ENCODE data around the gene TCP11. TPM values are rescaled to one million over a fixed set of nuclear protein-coding genes. Genes with fewer than 3 reads are reported as not detected.

The TCP11 gene
- total RNA-seq, 1 experiment from 2014 or later = not detected

DNA sequence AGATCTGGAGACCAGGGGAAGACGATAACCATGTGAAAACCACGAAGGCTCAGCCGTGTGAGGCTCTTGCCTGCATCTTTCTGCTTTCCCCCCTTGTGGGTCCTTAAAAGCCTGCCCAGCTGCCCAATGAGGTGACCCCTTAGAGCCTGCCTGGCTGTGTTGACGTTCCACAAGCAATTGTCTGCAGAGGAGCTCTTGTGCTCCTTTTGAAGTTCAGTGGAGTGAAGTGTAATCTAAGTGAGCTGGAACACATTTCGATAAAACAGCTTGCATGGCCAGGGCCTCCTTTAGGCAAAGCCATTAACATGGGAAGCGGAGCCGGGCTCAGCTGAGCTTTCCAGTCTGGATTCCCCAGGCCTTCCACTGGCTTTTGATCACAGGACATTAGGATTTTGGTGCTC is 27.3 kb upstream of the TCP11 start:
- no peaks in the 10 kb centered on the region for H3K79me2 ChIP-seq (ENCODE audit: insufficient read depth, low read length)
- no peaks in the 10 kb centered on the region for H3K79me1 ChIP-seq (ENCODE audit: insufficient read depth, low read depth, low read length, poor library complexity, severe bottlenecking)
- no peak overlapping the region for H4K8ac ChIP-seq (replicated peaks; ENCODE audit: insufficient read length, low read depth, low read length)
- no peak overlapping the region for H2AFZ ChIP-seq (ENCODE audit: low read length)
- H3K18ac ChIP-seq (ENCODE audit: insufficient read length, low read depth, low read length) = no peak overlapping the region
- H3K23ac ChIP-seq (ENCODE audit: insufficient read length, low read depth, low read length) = no peak overlapping the region
- no CpG with 5 or more reads among the region's 7 CpGs for WGBS (ENCODE audit: extremely low coverage, insufficient read length, low lambda C conversion rate)
- no peaks in the 10 kb centered on the region for H4K20me1 ChIP-seq (ENCODE audit: control insufficient read depth, insufficient read depth, insufficient read length)
- H2BK5ac ChIP-seq (ENCODE audit: insufficient read length, low read length) = no peak overlapping the region
- Mint-ChIP-seq H3K4me1 (peaks cover 15 to 20% of the 10 kb centered on the region in 2 experiments), H3K4me3 (no peak overlapping the region), H3K27me3 (ENCODE audit: low read depth) (peaks cover 32% of the 10 kb centered on the region), H3K36me3 (ENCODE audit: insufficient read depth in 1 of 3, low read depth in 3 of 3) (peaks cover 0 to 6% (median 5%) of the 10 kb centered on the region in 3 experiments; a peak in 3 of 7 replicates), H3K9me3 (peaks cover 5% of the 10 kb centered on the region in 2 experiments; a peak in 4 of 5 replicates), H3K27ac (no peak overlapping the region)
- no peaks in the 10 kb centered on the region for H3K4me1 ChIP-seq (ENCODE audit: insufficient read depth, low read length)
- no peak overlapping the region for H2BK15ac ChIP-seq (ENCODE audit: low read depth, low read length)
- TF ChIP-seq, protein P1, sequence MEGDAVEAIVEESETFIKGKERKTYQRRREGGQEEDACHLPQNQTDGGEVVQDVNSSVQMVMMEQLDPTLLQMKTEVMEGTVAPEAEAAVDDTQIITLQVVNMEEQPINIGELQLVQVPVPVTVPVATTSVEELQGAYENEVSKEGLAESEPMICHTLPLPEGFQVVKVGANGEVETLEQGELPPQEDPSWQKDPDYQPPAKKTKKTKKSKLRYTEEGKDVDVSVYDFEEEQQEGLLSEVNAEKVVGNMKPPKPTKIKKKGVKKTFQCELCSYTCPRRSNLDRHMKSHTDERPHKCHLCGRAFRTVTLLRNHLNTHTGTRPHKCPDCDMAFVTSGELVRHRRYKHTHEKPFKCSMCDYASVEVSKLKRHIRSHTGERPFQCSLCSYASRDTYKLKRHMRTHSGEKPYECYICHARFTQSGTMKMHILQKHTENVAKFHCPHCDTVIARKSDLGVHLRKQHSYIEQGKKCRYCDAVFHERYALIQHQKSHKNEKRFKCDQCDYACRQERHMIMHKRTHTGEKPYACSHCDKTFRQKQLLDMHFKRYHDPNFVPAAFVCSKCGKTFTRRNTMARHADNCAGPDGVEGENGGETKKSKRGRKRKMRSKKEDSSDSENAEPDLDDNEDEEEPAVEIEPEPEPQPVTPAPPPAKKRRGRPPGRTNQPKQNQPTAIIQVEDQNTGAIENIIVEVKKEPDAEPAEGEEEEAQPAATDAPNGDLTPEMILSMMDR (conservative IDR thresholded peaks at IDR 0.05) = no peak
- no peaks in the 10 kb centered on the region for H3K9me3 ChIP-seq (ENCODE audit: control insufficient read depth, low read depth, low read length)
- H3K14ac ChIP-seq (ENCODE audit: insufficient read depth, low read length) = no peak overlapping the region
- H3K56ac ChIP-seq (ENCODE audit: insufficient read length, low read depth, low read length) = no peak overlapping the region
- no peak overlapping the region for H3K4ac ChIP-seq (ENCODE audit: low read depth, low read length)
- H4K5ac ChIP-seq (ENCODE audit: insufficient read length, low read depth, low read length) = no peak overlapping the region
- no peak overlapping the region for H2BK12ac ChIP-seq (ENCODE audit: insufficient read length, low read depth, low read length)
- H4K91ac ChIP-seq (ENCODE audit: insufficient read length, low read depth, low read length) = no peak overlapping the region
- H3K9ac ChIP-seq (ENCODE audit: extremely low read depth, insufficient read length, low read length) = no peak overlapping the region
- H2BK20ac ChIP-seq (ENCODE audit: low read depth, low read length, poor library complexity, severe bottlenecking) = no peak overlapping the region
- no peak overlapping the region for H3K27ac ChIP-seq (ENCODE audit: insufficient read length, low read depth, low read length)
- H3K4me2 ChIP-seq (ENCODE audit: insufficient read depth, insufficient read length, low read length) = no peak overlapping the region
- no peak for DNase-seq
- no peak overlapping the region for H2AK5ac ChIP-seq (ENCODE audit: insufficient read length, low read length)
- H3K27me3 ChIP-seq (ENCODE audit: insufficient read depth, low read length) = no peaks in the 10 kb centered on the region
- H3K23me2 ChIP-seq (ENCODE audit: insufficient read length, low read depth, low read length, poor library complexity, severe bottlenecking) = no peaks in the 10 kb centered on the region
- H3T11ph ChIP-seq (ENCODE audit: low read length) = no peak overlapping the region
- no peak overlapping the region for H2BK120ac ChIP-seq (ENCODE audit: low read depth, low read length, poor library complexity, severe bottlenecking)
